NCI-H128 (cell line): ENCODE data around the gene RASSF6.
A peak's percentile ranks its signal among the peaks of the same experiment; 100 is the strongest.
"Not testable (repeated sequence)": the region's sequence is repeated elsewhere in the genome, so short reads cannot be mapped to it uniquely, and the experiment has no call there.

Experiments
- DNase-seq: peaks from one replicate; lab custom pipeline; 2025; ENCODE audit not compliant: unreplicated experiment; lab: John Stamatoyannopoulos, UW

RASSF6 gene

GRCh38 chr4:73583666-73584065, 36.6 kb downstream of the RASSF6 start:
- no peak for DNase-seq

GRCh38 chr4:73577371-73577770, 42.9 kb downstream of the RASSF6 start:
- no peak for DNase-seq

GRCh38 chr4:73576381-73576780, 43.9 kb downstream of the RASSF6 start:
- DNase-seq: no peak

- no peak for DNase-seq
Measured at GRCh38 chr4:73575660-73576059, 44.6 kb downstream of the RASSF6 start.

GRCh38 chr4:73573794-73574528, 46.3 kb downstream of the RASSF6 start:
- DNase-seq: peak; percentile 77

- DNase-seq: not testable (repeated sequence)
Measured at GRCh38 chr4:73550865-73551264, 69.4 kb downstream of the RASSF6 start.

GRCh38 chr4:73544620-73545019, 75.6 kb downstream of the RASSF6 start:
- DNase-seq: no peak

- no peak for DNase-seq
Measured at GRCh38 chr4:73541251-73541650, 79.0 kb downstream of the RASSF6 start.

- no peak for DNase-seq
Measured at GRCh38 chr4:73540826-73541225, 79.4 kb downstream of the RASSF6 start.

GRCh38 chr4:73539386-73539785, 80.8 kb downstream of the RASSF6 start:
- DNase-seq: no peak

- DNase-seq: no peak
Measured at GRCh38 chr4:73538162-73538561, 82.1 kb downstream of the RASSF6 start.

- DNase-seq: no peak
Measured at GRCh38 chr4:73533515-73534422, 86.5 kb downstream of the RASSF6 start.

GRCh38 chr4:73528171-73528570, 92.1 kb downstream of the RASSF6 start:
- no peak for DNase-seq

- no peak for DNase-seq
Measured at GRCh38 chr4:73527196-73527595, 93.0 kb downstream of the RASSF6 start.

GRCh38 chr4:73525611-73526010, 94.6 kb downstream of the RASSF6 start:
- no peak for DNase-seq

- no peak for DNase-seq
Measured at GRCh38 chr4:73523126-73523525, 97.1 kb downstream of the RASSF6 start.
